Panc1 (cell line): Measurements from ENCODE around the gene ITPR2.

Experiments
- SIN3A ChIP-seq: IDR thresholded peaks from 2 replicates; pipeline ENCODE4 v1.6.1; 2012; ENCODE audit warnings: low read depth, mild to moderate bottlenecking, low read length, moderate library complexity, borderline replicate concordance; ENCODE audit not compliant: insufficient read depth
- TCF7L2 ChIP-seq: IDR thresholded peaks from 2 replicates; pipeline ENCODE4 v1.6.1; 2011; ENCODE audit warnings: mild to moderate bottlenecking, low read depth, low read length, inconsistent platforms
- TF ChIP-seq, protein P1 (sequence below): fragments of 450-650 bp; IDR thresholded peaks from 2 replicates; pipeline ENCODE4 v1.5.1; 2017; ENCODE audit warnings: mild to moderate bottlenecking

DNA sequence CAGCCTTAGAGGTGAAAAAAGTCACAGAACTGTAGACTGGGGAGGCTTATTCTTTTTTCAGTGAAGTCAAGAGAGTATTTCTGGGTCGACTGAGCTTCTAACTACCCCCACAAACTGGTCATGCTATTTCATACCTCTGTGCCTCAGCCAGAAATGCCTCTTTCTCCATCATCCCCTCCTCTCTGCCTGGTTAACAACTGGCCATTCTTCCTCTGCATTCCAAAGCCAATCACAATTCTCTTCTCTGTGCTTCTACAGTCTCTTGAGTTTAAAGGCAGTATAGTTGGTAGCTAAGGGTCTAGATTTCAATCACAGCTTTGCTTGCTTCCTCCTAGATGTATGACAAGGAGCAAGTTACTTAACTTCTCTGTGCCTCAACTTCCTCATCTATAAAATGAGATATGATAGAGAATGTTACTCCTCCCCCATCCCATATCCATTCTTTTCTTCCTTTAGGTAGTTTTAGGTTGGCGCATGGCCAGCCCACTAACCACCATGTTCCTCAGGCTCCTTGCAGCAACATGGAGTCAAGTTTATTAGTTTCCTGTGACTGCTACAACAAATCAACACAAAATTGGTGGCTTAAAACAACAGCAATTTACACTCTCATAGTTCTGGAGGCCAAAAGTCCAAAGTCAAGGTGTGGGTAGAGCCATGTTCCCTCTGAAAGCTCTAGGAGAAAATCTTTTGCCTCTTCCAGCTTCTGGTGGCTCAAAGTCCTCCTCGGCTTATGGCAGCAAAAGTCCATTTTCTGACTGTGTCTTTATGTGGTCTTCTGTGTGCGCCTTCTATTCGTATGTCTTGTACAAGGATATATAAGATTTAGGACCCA is 62.5 kb downstream of the ITPR2 start:
- TF ChIP-seq SIN3A, result no peak
- TF ChIP-seq, protein P1, sequence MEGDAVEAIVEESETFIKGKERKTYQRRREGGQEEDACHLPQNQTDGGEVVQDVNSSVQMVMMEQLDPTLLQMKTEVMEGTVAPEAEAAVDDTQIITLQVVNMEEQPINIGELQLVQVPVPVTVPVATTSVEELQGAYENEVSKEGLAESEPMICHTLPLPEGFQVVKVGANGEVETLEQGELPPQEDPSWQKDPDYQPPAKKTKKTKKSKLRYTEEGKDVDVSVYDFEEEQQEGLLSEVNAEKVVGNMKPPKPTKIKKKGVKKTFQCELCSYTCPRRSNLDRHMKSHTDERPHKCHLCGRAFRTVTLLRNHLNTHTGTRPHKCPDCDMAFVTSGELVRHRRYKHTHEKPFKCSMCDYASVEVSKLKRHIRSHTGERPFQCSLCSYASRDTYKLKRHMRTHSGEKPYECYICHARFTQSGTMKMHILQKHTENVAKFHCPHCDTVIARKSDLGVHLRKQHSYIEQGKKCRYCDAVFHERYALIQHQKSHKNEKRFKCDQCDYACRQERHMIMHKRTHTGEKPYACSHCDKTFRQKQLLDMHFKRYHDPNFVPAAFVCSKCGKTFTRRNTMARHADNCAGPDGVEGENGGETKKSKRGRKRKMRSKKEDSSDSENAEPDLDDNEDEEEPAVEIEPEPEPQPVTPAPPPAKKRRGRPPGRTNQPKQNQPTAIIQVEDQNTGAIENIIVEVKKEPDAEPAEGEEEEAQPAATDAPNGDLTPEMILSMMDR, result no peak
- no peak for TF ChIP-seq TCF7L2
